HEK293 (cell line): ENCODE measurements around the gene UBAP2L.
A peak's percentile ranks its signal among the peaks of the same experiment; 100 is the strongest.

Experiments used
- BCL6B ChIP-seq: fragments of 450-650 bp; formaldehyde crosslinking; IDR thresholded peaks from 2 replicates; pipeline ENCODE4 v1.5.1; 2017; ENCODE audit warnings: missing biosample characterization, missing genetic modification characterization
- GFI1B ChIP-seq: fragments of 450-650 bp; formaldehyde crosslinking; IDR thresholded peaks from 2 replicates; pipeline ENCODE4 v1.5.1; 2016; ENCODE audit warnings: missing biosample characterization, missing genetic modification characterization
- GLI2 ChIP-seq: fragments of 450-650 bp; formaldehyde crosslinking; IDR thresholded peaks from 2 replicates; pipeline ENCODE4; 2017; ENCODE audit warnings: missing biosample characterization, missing genetic modification characterization, low read depth, borderline replicate concordance
- KLF16 ChIP-seq: fragments of 450-650 bp; formaldehyde crosslinking; IDR thresholded peaks from 2 replicates; pipeline ENCODE4 v1.5.1; 2017; ENCODE audit warnings: missing biosample characterization, missing genetic modification characterization
- KLF8 ChIP-seq: fragments of 450-650 bp; formaldehyde crosslinking; IDR thresholded peaks from 2 replicates; pipeline ENCODE4 v1.5.1; 2016; ENCODE audit warnings: missing biosample characterization, missing genetic modification characterization
- ZBTB20 ChIP-seq: fragments of 450-650 bp; formaldehyde crosslinking; IDR thresholded peaks from 2 replicates; pipeline ENCODE4 v1.5.1; 2016; ENCODE audit warnings: missing biosample characterization, missing genetic modification characterization
- ZBTB21 ChIP-seq: fragments of 450-650 bp; formaldehyde crosslinking; IDR thresholded peaks from 2 replicates; pipeline ENCODE4 v1.5.1; 2017; ENCODE audit warnings: missing biosample characterization, missing genetic modification characterization
- ZBTB49 ChIP-seq: fragments of 450-650 bp; formaldehyde crosslinking; IDR thresholded peaks from 2 replicates; pipeline ENCODE4 v1.5.1; 2016; ENCODE audit warnings: missing biosample characterization, missing genetic modification characterization, low read depth
- ZBTB6 ChIP-seq: fragments of 450-650 bp; formaldehyde crosslinking; IDR thresholded peaks from 2 replicates; pipeline ENCODE4 v1.5.1; 2017; ENCODE audit warnings: missing biosample characterization, missing genetic modification characterization
- ZNF239 ChIP-seq: fragments of 450-650 bp; formaldehyde crosslinking; IDR thresholded peaks from 2 replicates; pipeline ENCODE4 v1.5.1; 2016; ENCODE audit warnings: missing biosample characterization, missing genetic modification characterization
- ZNF24 ChIP-seq: fragments of 450-650 bp; formaldehyde crosslinking; IDR thresholded peaks from 2 replicates; pipeline ENCODE4 v1.5.1; 2016; ENCODE audit warnings: missing biosample characterization, missing genetic modification characterization
- ZNF302 ChIP-seq: fragments of 450-650 bp; formaldehyde crosslinking; IDR thresholded peaks from 2 replicates; pipeline ENCODE4 v1.5.1; 2016; ENCODE audit warnings: missing biosample characterization, missing genetic modification characterization, low read depth
- ZNF311 ChIP-seq: fragments of 450-650 bp; formaldehyde crosslinking; IDR thresholded peaks from 2 replicates; pipeline ENCODE4 v1.5.1; 2017; ENCODE audit warnings: missing biosample characterization, missing genetic modification characterization, borderline replicate concordance
- ZNF341 ChIP-seq: fragments of 450-650 bp; formaldehyde crosslinking; IDR thresholded peaks from 2 replicates; pipeline ENCODE4; 2016; ENCODE audit warnings: low read depth, missing biosample characterization, missing genetic modification characterization
- ZNF350 ChIP-seq: fragments of 450-650 bp; formaldehyde crosslinking; IDR thresholded peaks from 2 replicates; pipeline ENCODE4 v1.5.0; 2017; ENCODE audit warnings: missing biosample characterization, mild to moderate bottlenecking, missing genetic modification characterization
- ZNF362 ChIP-seq: fragments of 450-650 bp; formaldehyde crosslinking; IDR thresholded peaks from 2 replicates; pipeline ENCODE4 v1.5.1; 2016; ENCODE audit warnings: missing biosample characterization, missing genetic modification characterization
- ZNF366 ChIP-seq: fragments of 450-650 bp; formaldehyde crosslinking; conservative IDR thresholded peaks from 2 replicates; pipeline ENCODE4 v1.5.1; 2016; ENCODE audit warnings: missing biosample characterization, missing genetic modification characterization
- ZNF391 ChIP-seq: fragments of 450-650 bp; formaldehyde crosslinking; IDR thresholded peaks from 2 replicates; pipeline ENCODE4 v1.5.1; 2016; ENCODE audit warnings: low read depth, missing biosample characterization, missing genetic modification characterization, borderline replicate concordance
- ZNF416 ChIP-seq: fragments of 450-650 bp; formaldehyde crosslinking; IDR thresholded peaks from 2 replicates; pipeline ENCODE4 v1.5.1; 2016; ENCODE audit warnings: missing biosample characterization, missing genetic modification characterization
- ZNF473 ChIP-seq: fragments of 450-650 bp; formaldehyde crosslinking; IDR thresholded peaks from 2 replicates; pipeline ENCODE4 v1.5.1; 2017; ENCODE audit warnings: missing biosample characterization, missing genetic modification characterization
- ZNF513 ChIP-seq: fragments of 450-650 bp; IDR thresholded peaks from 2 replicates; pipeline ENCODE4 v1.5.1; 2018; ENCODE audit warnings: missing biosample characterization, missing genetic modification characterization
- ZNF530 ChIP-seq: fragments of 450-650 bp; formaldehyde crosslinking; IDR thresholded peaks from 2 replicates; pipeline ENCODE4 v1.5.1; 2016; ENCODE audit warnings: low read depth, missing biosample characterization, missing genetic modification characterization
- ZNF580 ChIP-seq: fragments of 450-650 bp; formaldehyde crosslinking; IDR thresholded peaks from 2 replicates; pipeline ENCODE4 v1.5.1; 2016; ENCODE audit warnings: missing biosample characterization, missing genetic modification characterization
- ZNF600 ChIP-seq: fragments of 450-650 bp; formaldehyde crosslinking; IDR thresholded peaks from 2 replicates; pipeline ENCODE4 v1.5.1; 2016; ENCODE audit warnings: missing biosample characterization, missing genetic modification characterization
- ZNF610 ChIP-seq: fragments of 450-650 bp; formaldehyde crosslinking; IDR thresholded peaks from 2 replicates; pipeline ENCODE4 v1.5.1; 2016; ENCODE audit warnings: missing biosample characterization, missing genetic modification characterization, borderline replicate concordance
- ZNF624 ChIP-seq: fragments of 450-650 bp; formaldehyde crosslinking; IDR thresholded peaks from 2 replicates; pipeline ENCODE4 v1.5.1; 2017; ENCODE audit warnings: missing biosample characterization, missing genetic modification characterization
- ZNF626 ChIP-seq: fragments of 450-650 bp; sonication (Bioruptor Pico); formaldehyde crosslinking; IDR thresholded peaks from 2 replicates; pipeline ENCODE4 v1.5.1; 2018; ENCODE audit warnings: missing biosample characterization, missing genetic modification characterization, inconsistent platforms
- ZNF660 ChIP-seq: fragments of 450-650 bp; IDR thresholded peaks from 2 replicates; pipeline ENCODE4 v1.5.1; 2018; ENCODE audit warnings: missing biosample characterization, mild to moderate bottlenecking, missing genetic modification characterization
- ZNF664 ChIP-seq: fragments of 450-650 bp; formaldehyde crosslinking; IDR thresholded peaks from 2 replicates; pipeline ENCODE4 v1.5.1; 2016; ENCODE audit warnings: missing biosample characterization, missing genetic modification characterization
- ZNF792 ChIP-seq: fragments of 450-650 bp; formaldehyde crosslinking; IDR thresholded peaks from 2 replicates; pipeline ENCODE4 v1.5.1; 2016; ENCODE audit warnings: missing biosample characterization, missing genetic modification characterization
- ZSCAN23 ChIP-seq: fragments of 450-650 bp; formaldehyde crosslinking; IDR thresholded peaks from 2 replicates; pipeline ENCODE4 v1.5.1; 2016; ENCODE audit warnings: missing biosample characterization, missing genetic modification characterization
- ZSCAN4 ChIP-seq: fragments of 450-650 bp; formaldehyde crosslinking; IDR thresholded peaks from 2 replicates; pipeline ENCODE4 v1.5.1; 2017; ENCODE audit warnings: missing biosample characterization, missing genetic modification characterization

The UBAP2L gene

GRCh38 chr1:154272217-154272998, 51.7 kb downstream of the UBAP2L start, which contains the start of gene HAX1 (continued):
- TF ChIP-seq GFI1B (tag by site-specific recombination) (no peak), ZNF664 (tag by site-specific recombination) (no peak), ZBTB6 (tag by site-specific recombination) (no peak), ZNF24 (tag by site-specific recombination) (peak; percentile 59; the same call in 1 of the 2 replicates), ZNF530 (tag by site-specific recombination) (no peak), GLI2 (no peak), ZNF473 (tag by site-specific recombination) (no peak), ZNF350 (no peak), ZSCAN4 (tag by site-specific recombination) (no peak), ZNF239 (no peak), ZNF600 (peak; percentile 81; the same call in 1 of the 2 replicates), ZNF580 (tag by site-specific recombination) (peak; percentile 86), ZNF610 (tag by site-specific recombination) (no peak), ZNF792 (tag by site-specific recombination) (no peak), ZNF341 (tag by site-specific recombination) (no peak), ZBTB49 (tag by site-specific recombination) (no peak), ZNF416 (tag by site-specific recombination) (no peak), ZNF626 (no peak), ZBTB21 (tag by site-specific recombination) (peak; percentile 94), ZNF391 (tag by site-specific recombination) (peak; percentile 72; the same call in 1 of the 2 replicates), KLF16 (peak; percentile 72), ZNF624 (tag by site-specific recombination) (no peak), ZNF660 (no peak; the same call in none of the 2 replicates), ZNF302 (tag by site-specific recombination) (no peak), ZNF311 (tag by site-specific recombination) (no peak), ZNF366 (tag by site-specific recombination) (peak; percentile 93), ZNF513 (tag by site-specific recombination) (peak; percentile 87), ZSCAN23 (tag by site-specific recombination) (no peak), BCL6B (tag by site-specific recombination) (no peak), ZBTB20 (tag by site-specific recombination) (peak; percentile 54; the same call in 1 of the 2 replicates), ZNF362 (no peak), KLF8 (peak; percentile 85)
